Measurements from ENCODE around the gene CHEK2. TPM values are rescaled to one million over a fixed set of nuclear protein-coding genes. Genes with fewer than 3 reads are reported as not detected.

Gene CHEK2
- total and polyA plus RNA-seq, 10 of the 15 experiments (the other 5 are each of a cell fraction or from before 2014, with no cell fraction given): 15.7 to 59.7 (median 22.7) TPM

DNA sequence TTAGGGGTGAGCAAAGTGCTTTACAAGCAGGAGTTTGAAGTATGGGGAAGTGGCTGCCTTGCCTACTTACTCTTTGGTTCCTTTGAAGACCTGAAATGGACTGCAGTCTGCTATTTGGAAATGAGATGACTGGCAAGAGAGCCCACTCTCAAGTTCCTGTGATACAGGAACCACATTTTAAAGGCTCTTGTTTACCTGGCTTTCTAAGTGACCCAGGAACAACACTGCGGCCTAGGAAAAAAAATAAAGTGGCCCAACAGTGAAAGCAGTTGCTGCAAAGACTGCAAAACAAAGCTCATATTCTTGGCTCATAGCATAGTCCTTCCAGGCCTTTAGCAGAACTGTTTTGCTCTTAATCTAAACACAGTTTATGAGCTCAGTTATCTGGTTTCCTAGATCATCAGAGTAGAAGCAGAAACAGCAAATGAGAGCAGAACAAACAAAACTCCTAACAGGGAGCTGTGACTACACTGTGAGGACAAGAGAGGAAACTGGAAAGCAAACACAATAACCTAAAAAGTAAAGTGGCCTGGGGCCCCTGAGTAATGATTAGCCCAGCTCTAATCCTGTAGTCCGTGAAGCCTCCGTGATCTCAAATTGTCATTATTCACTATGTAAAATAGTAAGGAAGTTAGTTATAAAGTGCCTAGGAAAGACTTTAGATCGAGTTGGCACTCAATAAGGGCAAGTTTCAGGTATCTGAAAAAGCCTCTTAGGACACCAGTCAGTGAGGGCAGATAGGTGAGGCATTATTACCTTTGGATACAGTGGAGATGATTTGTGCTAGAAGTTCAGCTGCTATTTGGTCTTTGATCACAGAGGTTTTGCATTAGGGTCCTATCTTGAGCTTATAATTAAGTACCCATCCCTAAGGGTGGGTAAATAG, 42.4 kb upstream of the CHEK2 start:
- Histone ChIP-seq H3K4me2 (ENCODE audit: control insufficient read depth, insufficient read depth) (no peak overlapping the region), H3K4me1 (ENCODE audit: control insufficient read depth, insufficient read depth, low read length) (no peaks in the 10 kb centered on the region), H3K79me2 (ENCODE audit: control insufficient read depth, insufficient read depth, low read length) (no peaks in the 10 kb centered on the region), H3K9me3 (replicated peaks; ENCODE audit: control insufficient read depth, insufficient read depth, low read length) (no peaks in the 10 kb centered on the region), H3K9ac (ENCODE audit: control insufficient read depth, insufficient read depth, low read length) (no peak overlapping the region), H2AFZ (ENCODE audit: control insufficient read depth, low read depth, low read length) (no peak overlapping the region), H4K20me1 (ENCODE audit: control insufficient read depth, insufficient read depth) (no peaks in the 10 kb centered on the region), H3K27ac (ENCODE audit: control insufficient read depth, insufficient read depth) (no peak overlapping the region), H3K4me3 (no peak overlapping the region), H3K36me3 (ENCODE audit: control insufficient read depth in 2 of 2, insufficient read depth in 2 of 2, low read length in 1 of 2) (peaks cover 4 to 27% of the 10 kb centered on the region in 2 experiments), H3K27me3 (replicated peaks in 1 of 2; ENCODE audit: control insufficient read depth in 2 of 2, insufficient read depth in 2 of 2, low read length in 1 of 2) (no peaks in the 10 kb centered on the region)
- intact Hi-C loops (cut with micrococcal nuclease; ENCODE audit: unreplicated experiment): no loop called here
- TF ChIP-seq KDM1A (IDR thresholded peaks at IDR 0.05; ENCODE audit: borderline replicate concordance): no peak
- no peak for TF ChIP-seq NKRF (conservative IDR thresholded peaks at IDR 0.05)
- no peak for TF ChIP-seq NBN (IDR thresholded peaks at IDR 0.05)
- no peak for TF ChIP-seq SPI1 (IDR thresholded peaks at IDR 0.05; ENCODE audit: borderline replicate concordance, insufficient read depth, low read depth, low read length)
- TF ChIP-seq GATAD2B (conservative IDR thresholded peaks at IDR 0.05; ENCODE audit: low read depth): no peak
- TF ChIP-seq, protein P1, sequence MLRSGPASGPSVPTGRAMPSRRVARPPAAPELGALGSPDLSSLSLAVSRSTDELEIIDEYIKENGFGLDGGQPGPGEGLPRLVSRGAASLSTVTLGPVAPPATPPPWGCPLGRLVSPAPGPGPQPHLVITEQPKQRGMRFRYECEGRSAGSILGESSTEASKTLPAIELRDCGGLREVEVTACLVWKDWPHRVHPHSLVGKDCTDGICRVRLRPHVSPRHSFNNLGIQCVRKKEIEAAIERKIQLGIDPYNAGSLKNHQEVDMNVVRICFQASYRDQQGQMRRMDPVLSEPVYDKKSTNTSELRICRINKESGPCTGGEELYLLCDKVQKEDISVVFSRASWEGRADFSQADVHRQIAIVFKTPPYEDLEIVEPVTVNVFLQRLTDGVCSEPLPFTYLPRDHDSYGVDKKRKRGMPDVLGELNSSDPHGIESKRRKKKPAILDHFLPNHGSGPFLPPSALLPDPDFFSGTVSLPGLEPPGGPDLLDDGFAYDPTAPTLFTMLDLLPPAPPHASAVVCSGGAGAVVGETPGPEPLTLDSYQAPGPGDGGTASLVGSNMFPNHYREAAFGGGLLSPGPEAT (IDR thresholded peaks at IDR 0.05; ENCODE audit: low read depth): no peak
- TF ChIP-seq ZNF207 (IDR thresholded peaks at IDR 0.05; ENCODE audit: borderline replicate concordance): no peak
- TF ChIP-seq RFX5 (IDR thresholded peaks at IDR 0.05; ENCODE audit: low read depth, low read length): no peak
- no peak for TF ChIP-seq SP1 (IDR thresholded peaks at IDR 0.05; ENCODE audit: low read depth, low read length)
- no peak for TF ChIP-seq MEF2B (IDR thresholded peaks at IDR 0.05; ENCODE audit: partially characterized antibody, poor library complexity, severe bottlenecking)
- TF ChIP-seq NFIC (IDR thresholded peaks at IDR 0.05; ENCODE audit: low read depth, low read length): no peak
- ChIA-PET RAD21 (ENCODE audit: unreplicated experiment) (interaction anchor here (1.2 to 2.0 kb wide), 2 partner anchors 19 to 46 kb away, joined by 3 to 5 read pairs; no protein-coding TSS in a partner anchor), POLR2A (interaction anchor here (0.5 to 0.7 kb wide), 5 partner anchors 9 to 381 kb away, joined by 3 to 5 read pairs (median 4); partner anchors contain the start of gene XBP1), SMC1A (ENCODE audit: uncharacterized antibody, unreplicated experiment) (interaction anchor here (1.1 to 10.7 kb wide), 4 partner anchors 12 to 182 kb away, joined by 3 to 95 read pairs (median 4); no protein-coding TSS in a partner anchor), CTCF (interaction anchor here (1.0 to 10.4 kb wide), 6 partner anchors 10 to 46 kb away, joined by 3 to 126 read pairs (median 4); no protein-coding TSS in a partner anchor)
- in situ Hi-C loops (cut with MboI): no loop called here
- no TSS peak for BruUV-seq (replicated peaks)
- DNase-seq (ENCODE audit: low read depth, low spot score): no peak
- 99% methylated on average over 4 of the region's 4 CpGs for WGBS (ENCODE audit: insufficient coverage, insufficient replicate concordance, low lambda C conversion rate, missing lambda C conversion rate)
- no peak for FAIRE-seq
- no peak for ATAC-seq

Data from GM12878 (cell line).